Thyroid gland (tissue), 4 donors: ENCODE results near the gene NRXN2. TPM values are rescaled to one million over a fixed set of nuclear protein-coding genes. Genes with fewer than 3 reads are reported as not detected.

Experiments used
- DNase-seq, 2 donors: peaks; one replicate each; pipeline ENCODE4 v3.0.0-alpha.2; 2019
- H3K27ac ChIP-seq, 3 donors: fragments of 200-600 bp; sonication (generic); 1 replicate in 2 of 3; 2 replicates in 1 of 3; pipeline ENCODE4 v1.5.1; 2016 to 2019; ENCODE audit warnings: mild to moderate bottlenecking in 1 of 3, moderate library complexity in 1 of 3
- H3K27me3 ChIP-seq: fragments of 200-600 bp; sonication (generic); one replicate; pipeline ENCODE4 v1.5.1; 2019
- H3K36me3 ChIP-seq, 2 donors: fragments of 200-600 bp; sonication (generic); one replicate each; pipeline ENCODE4 v1.5.1; 2016 to 2019
- H3K4me1 ChIP-seq, 2 donors: fragments of 200-600 bp; sonication (generic); one replicate each; pipeline ENCODE4 v1.5.1; 2017 to 2019
- H3K4me3 ChIP-seq, 3 donors: fragments of 200-600 bp; sonication (generic); replicated peaks in 1 of 3; 1 replicate in 2 of 3; 2 replicates in 1 of 3; pipeline ENCODE4 v1.5.1; 2016; ENCODE audit warnings: mild to moderate bottlenecking in 1 of 3
- H3K9me3 ChIP-seq: fragments of 200-600 bp; sonication (generic); one replicate; pipeline ENCODE4 v1.5.1; 2017
- CTCF ChIP-seq, 6 experiments: fragments of 200-600 bp in 3 of 6; fragments of 450-650 bp in 3 of 6; sonication (generic) in 3 of 6; IDR thresholded peaks; one replicate each; pipeline ENCODE4 v1.5.1; 2016 to 2019; ENCODE audit warnings: antibody characterized with exemption in 6 of 6, mild to moderate bottlenecking in 2 of 6, inconsistent platforms in 1 of 6, moderate library complexity in 1 of 6
- POLR2A ChIP-seq, 2 donors: fragments of 450-650 bp; IDR thresholded peaks; one replicate each; pipeline ENCODE4 v1.6.1; 2017; ENCODE audit warnings: antibody characterized with exemption in 2 of 2, mild to moderate bottlenecking in 2 of 2, moderate library complexity in 1 of 2
- WGBS, 2 donors: methylation state at CpG; one replicate each; pipeline ENCODE4 v1.1.5; 2017; 5-methylcytosine and 5-hydroxymethylcytosine counted together
- intact Hi-C: fragments of 100-400 bp; cut with DNase I; formaldehyde crosslinking; loops from one replicate; pipeline ENCODE4 v1.15.1; 2023
- total RNA-seq, 4 donors: library from RNA; depleted of rRNA; stranded (reverse); fragments of >200 nt; gene quantifications; one replicate each; pipeline ENCODE4 v1.2.3, GENCODE V29; 2016

NRXN2 gene
- total RNA-seq, 4 donors from 2014 or later, result 2.0 to 12.3 (median 4.8) TPM

GRCh38 chr11:64611869-64612646 is 110.9 kb downstream of the NRXN2 start:
- intact Hi-C loops, result no loop called here
- no peak overlapping the region for H3K27ac ChIP-seq
- no peaks in the 10 kb centered on the region for H3K27me3 ChIP-seq
- H3K9me3 ChIP-seq, result no peaks in the 10 kb centered on the region
- peaks cover 11 to 14% of the 10 kb centered on the region in 2 donors for H3K4me1 ChIP-seq
- H3K36me3 ChIP-seq, result no peaks in the 10 kb centered on the region
- WGBS, 2 donors, result 72 to 77% methylated on average over 9 to 10 of the region's 11 CpGs
- TF ChIP-seq POLR2A (IDR thresholded peaks at IDR 0.05) (no peak), CTCF (IDR thresholded peaks at IDR 0.05) (no peak)
- H3K4me3 ChIP-seq, result no peak overlapping the region
- no peak for DNase-seq

- no peaks in the 10 kb centered on the region for H3K36me3 ChIP-seq
- intact Hi-C loops, result no loop called here
- 79 to 100% methylated on average over 1 to 2 of the region's 2 CpGs for WGBS, 2 donors
- no peak for DNase-seq
- TF ChIP-seq CTCF (IDR thresholded peaks at IDR 0.05), result no peak
- TF ChIP-seq POLR2A (IDR thresholded peaks at IDR 0.05), result no peak
- H3K9me3 ChIP-seq, result no peaks in the 10 kb centered on the region
- no peak overlapping the region for H3K4me3 ChIP-seq
- H3K27ac ChIP-seq, result no peak overlapping the region
- peaks cover 11 to 14% of the 10 kb centered on the region in 2 donors for H3K4me1 ChIP-seq
- no peaks in the 10 kb centered on the region for H3K27me3 ChIP-seq
These were observed 111.8 kb downstream of the NRXN2 start for GRCh38 chr11:64611176-64611575.

GRCh38 chr11:64610596-64610995 is 112.4 kb downstream of the NRXN2 start:
- TF ChIP-seq CTCF (IDR thresholded peaks at IDR 0.05) (no peak), POLR2A (IDR thresholded peaks at IDR 0.05) (no peak)
- Histone ChIP-seq H3K27me3 (no peaks in the 10 kb centered on the region), H3K4me3 (no peak overlapping the region), H3K36me3 (no peaks in the 10 kb centered on the region), H3K9me3 (no peaks in the 10 kb centered on the region), H3K4me1 (peaks cover 11 to 14% of the 10 kb centered on the region in 2 donors), H3K27ac (no peak overlapping the region)
- intact Hi-C loops, result no loop called here
- no peak for DNase-seq
- WGBS, 2 donors, result 95 to 100% methylated on average over 3 of the region's 3 CpGs

- intact Hi-C loops, result no loop called here
These were observed 113.5 kb downstream of the NRXN2 start for GRCh38 chr11:64609436-64610047.

More at GRCh38 chr11:64609436-64610047, 113.5 kb downstream of the NRXN2 start:
- H3K4me3 ChIP-seq, result no peak overlapping the region
- H3K27ac ChIP-seq, result no peak overlapping the region
- peaks cover 11 to 14% of the 10 kb centered on the region in 2 donors for H3K4me1 ChIP-seq
- H3K9me3 ChIP-seq, result no peaks in the 10 kb centered on the region
- no peaks in the 10 kb centered on the region for H3K27me3 ChIP-seq
- TF ChIP-seq CTCF (IDR thresholded peaks at IDR 0.05) (no peak), POLR2A (IDR thresholded peaks at IDR 0.05) (no peak)
- no peak for DNase-seq
- WGBS, 2 donors, result 78 to 93% methylated on average over 5 of the region's 5 CpGs
- no peaks in the 10 kb centered on the region for H3K36me3 ChIP-seq
